Measurements from ENCODE around the gene NEK5.

GRCh38 chr13:52043675-52044074 lies 85.2 kb downstream of the NEK5 start:
- no peak for TF ChIP-seq CTCF (conservative IDR thresholded peaks at IDR 0.05; ENCODE audit: low read length)
- TF ChIP-seq EZH2phosphoT487 (IDR thresholded peaks at IDR 0.05; ENCODE audit: borderline replicate concordance, low read depth, low read length) = no peak

Measured in OCI-LY7 (cell line).